DOHH2 (cell line): Measurements from ENCODE around the gene PCDH8.

Experiments
- H3F3A ChIP-seq: fragments of 200-600 bp; sonication (generic), shearing (Covaris generic); 2 replicates; pipeline ENCODE4 v1.6.0; 2016; ENCODE audit warnings: antibody characterized with exemption, mild to moderate bottlenecking; ENCODE audit not compliant: control insufficient read depth, insufficient read depth
- H3K27ac ChIP-seq: fragments of 200-600 bp; sonication (generic); 2 replicates; pipeline ENCODE4 v1.5.1; 2014; ENCODE audit warnings: low read depth, mild to moderate bottlenecking, low read length, moderate library complexity
- H3K27me3 ChIP-seq: fragments of 200-600 bp; sonication (generic); 2 replicates; pipeline ENCODE4 v1.6.1; 2014; ENCODE audit warnings: mild to moderate bottlenecking, low read length, mixed read lengths; ENCODE audit not compliant: control insufficient read depth
- H3K36me3 ChIP-seq: fragments of 200-600 bp; sonication (generic); 2 replicates; pipeline ENCODE4 v1.6.1; 2014; ENCODE audit warnings: mild to moderate bottlenecking, low read length, moderate library complexity, mixed read lengths; ENCODE audit not compliant: control insufficient read depth
- H3K4me1 ChIP-seq: fragments of 200-600 bp; sonication (generic); 2 replicates; pipeline ENCODE4 v1.6.1; 2014; ENCODE audit warnings: mild to moderate bottlenecking, low read length, mixed read lengths; ENCODE audit not compliant: control insufficient read depth
- H3K4me2 ChIP-seq: fragments of 200-600 bp; sonication (generic); 2 replicates; pipeline ENCODE4 v1.6.0; 2014; ENCODE audit warnings: mild to moderate bottlenecking, low read length, moderate library complexity
- H3K4me3 ChIP-seq: fragments of 200-600 bp; sonication (generic); 2 replicates; pipeline ENCODE4 v1.5.1; 2014; ENCODE audit warnings: mild to moderate bottlenecking, low read length, mixed read lengths
- H3K79me2 ChIP-seq: fragments of 200-600 bp; sonication (generic); 2 replicates; pipeline ENCODE4 v1.6.1; 2014; ENCODE audit warnings: mild to moderate bottlenecking, low read length, mixed read lengths; ENCODE audit not compliant: control insufficient read depth
- H3K9me2 ChIP-seq: fragments of 200-600 bp; sonication (generic); replicated peaks from 2 replicates; pipeline ENCODE4 v1.6.1; 2014; ENCODE audit warnings: mild to moderate bottlenecking, low read length, mixed read lengths; ENCODE audit not compliant: control insufficient read depth
- H3K9me3 ChIP-seq: fragments of 200-600 bp; sonication (generic); 2 replicates; pipeline ENCODE4 v1.6.1; 2014; ENCODE audit warnings: antibody characterized with exemption, low read length, mixed read lengths; ENCODE audit not compliant: control insufficient read depth, insufficient read depth
- H4K20me1 ChIP-seq: fragments of 200-600 bp; sonication (generic); 2 replicates; pipeline ENCODE4 v1.6.0; 2014; ENCODE audit warnings: low read depth, mild to moderate bottlenecking, antibody characterized with exemption, low read length, moderate library complexity; ENCODE audit not compliant: control insufficient read depth, insufficient read depth
- CTCF ChIP-seq: fragments of 200-600 bp; sonication (generic); IDR thresholded peaks from one replicate; pipeline ENCODE4 v1.5.1; 2014; ENCODE audit warnings: antibody characterized with exemption, mild to moderate bottlenecking, low read depth, low read length; ENCODE audit not compliant: poor library complexity, severe bottlenecking
- EZH2phosphoT487 ChIP-seq: fragments of 200-600 bp; sonication (generic); IDR thresholded peaks from 2 replicates; pipeline ENCODE4 v1.6.1; 2017; ENCODE audit warnings: borderline replicate concordance, mild to moderate bottlenecking, antibody characterized with exemption, low read length, moderate library complexity, mixed read lengths

The PCDH8 gene

GRCh38 chr13:52794589-52794988, 53.9 kb downstream of the PCDH8 start:
- H3K27me3 ChIP-seq = no peaks in the 10 kb centered on the region
- H3K9me2 ChIP-seq = no peaks in the 10 kb centered on the region
- H3K4me1 ChIP-seq = no peaks in the 10 kb centered on the region
- H3F3A ChIP-seq = no peaks in the 10 kb centered on the region
- no peak for TF ChIP-seq EZH2phosphoT487
- no peak for TF ChIP-seq CTCF
- no peaks in the 10 kb centered on the region for H4K20me1 ChIP-seq
- H3K79me2 ChIP-seq = no peaks in the 10 kb centered on the region
- no peaks in the 10 kb centered on the region for H3K36me3 ChIP-seq
- no peak overlapping the region for H3K4me3 ChIP-seq
- no peak overlapping the region for H3K4me2 ChIP-seq
- H3K27ac ChIP-seq = no peak overlapping the region
- H3K9me3 ChIP-seq = no peaks in the 10 kb centered on the region

GRCh38 chr13:52793515-52794061, 54.9 kb downstream of the PCDH8 start:
- H3K4me2 ChIP-seq = no peak overlapping the region
- no peaks in the 10 kb centered on the region for H3K79me2 ChIP-seq
- H3K27ac ChIP-seq = no peak overlapping the region
- H3K36me3 ChIP-seq = no peaks in the 10 kb centered on the region
- H3K4me3 ChIP-seq = no peak overlapping the region
- no peaks in the 10 kb centered on the region for H3K4me1 ChIP-seq
- no peaks in the 10 kb centered on the region for H4K20me1 ChIP-seq
- no peaks in the 10 kb centered on the region for H3K27me3 ChIP-seq
- no peaks in the 10 kb centered on the region for H3K9me3 ChIP-seq
- no peaks in the 10 kb centered on the region for H3F3A ChIP-seq
- TF ChIP-seq CTCF = no peak
- no peak for TF ChIP-seq EZH2phosphoT487
- H3K9me2 ChIP-seq = no peaks in the 10 kb centered on the region
